ENCODE measurements around the gene RBKS. TPM values are rescaled to one million over a fixed set of nuclear protein-coding genes. Genes with fewer than 3 reads are reported as not detected.

RBKS gene
- total and polyA plus RNA-seq, 2 of the 13 experiments (the other 11 are each of a cell fraction or from before 2014, with no cell fraction given) = 7.7 to 8.3 TPM

DNA sequence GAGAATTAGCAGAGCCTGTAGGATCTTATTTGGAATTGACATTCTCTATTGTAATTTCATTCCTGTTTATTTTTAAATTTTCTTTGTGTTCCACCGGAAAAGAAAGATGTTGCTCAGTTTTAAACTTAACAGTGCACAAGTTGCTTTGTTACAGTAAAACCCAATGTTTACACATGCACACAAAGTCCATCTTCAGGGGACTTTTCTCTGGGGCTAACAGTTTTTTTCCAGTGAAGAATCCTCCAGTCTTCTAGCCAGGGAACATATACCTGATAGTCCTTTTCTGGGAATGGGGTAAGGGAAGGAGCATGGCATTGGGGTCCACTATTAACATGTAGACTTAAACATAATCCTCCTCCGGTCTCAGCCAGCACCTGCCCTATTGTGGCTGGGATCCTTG, 143.9 kb downstream of the RBKS start (continued):
- TF ChIP-seq ZBTB4 (CRISPR knock-in tag; IDR thresholded peaks at IDR 0.05; ENCODE audit: borderline replicate concordance) (no peak), ZNF235 (CRISPR knock-in tag; IDR thresholded peaks at IDR 0.05; ENCODE audit: borderline replicate concordance) (no peak), USF2 (IDR thresholded peaks at IDR 0.05; ENCODE audit: low read depth, low read length) (no peak), USF2 (CRISPR knock-in tag; IDR thresholded peaks at IDR 0.05; ENCODE audit: borderline replicate concordance) (no peak), ZNF30 (CRISPR knock-in tag; IDR thresholded peaks at IDR 0.05) (no peak), U2AF1 (optimal IDR thresholded peaks at IDR 0.05; ENCODE audit: low read depth, low read length) (no peak), TSC22D2 (CRISPR knock-in tag; IDR thresholded peaks at IDR 0.05; ENCODE audit: borderline replicate concordance) (no peak), GATAD1 (CRISPR knock-in tag; IDR thresholded peaks at IDR 0.05) (no peak), ZNF629 (CRISPR knock-in tag; conservative IDR thresholded peaks at IDR 0.05) (no peak), ZMYM4 (CRISPR knock-in tag; IDR thresholded peaks at IDR 0.05) (no peak; the same call in 1 of the 2 replicates), ZNF619 (CRISPR knock-in tag; IDR thresholded peaks at IDR 0.05) (no peak), ZKSCAN5 (CRISPR knock-in tag; IDR thresholded peaks at IDR 0.05) (no peak), SALL2 (CRISPR knock-in tag; IDR thresholded peaks at IDR 0.05) (no peak), IRX3 (CRISPR knock-in tag; IDR thresholded peaks at IDR 0.05; ENCODE audit: borderline replicate concordance, low read depth) (no peak), RFX1 (IDR thresholded peaks at IDR 0.05) (no peak), ZFX (CRISPR knock-in tag; IDR thresholded peaks at IDR 0.05; ENCODE audit: low read depth) (no peak), ELF1 (CRISPR knock-in tag; IDR thresholded peaks at IDR 0.05) (no peak), ZNF574 (CRISPR knock-in tag; IDR thresholded peaks at IDR 0.05) (no peak), SP2 (CRISPR knock-in tag; IDR thresholded peaks at IDR 0.05) (no peak), ZNF549 (CRISPR knock-in tag; IDR thresholded peaks at IDR 0.05) (no peak), KDM2A (CRISPR knock-in tag; IDR thresholded peaks at IDR 0.05; ENCODE audit: borderline replicate concordance, low read depth) (no peak), ZFP1 (CRISPR knock-in tag; IDR thresholded peaks at IDR 0.05) (no peak)
- TF ChIP-seq, protein P1, sequence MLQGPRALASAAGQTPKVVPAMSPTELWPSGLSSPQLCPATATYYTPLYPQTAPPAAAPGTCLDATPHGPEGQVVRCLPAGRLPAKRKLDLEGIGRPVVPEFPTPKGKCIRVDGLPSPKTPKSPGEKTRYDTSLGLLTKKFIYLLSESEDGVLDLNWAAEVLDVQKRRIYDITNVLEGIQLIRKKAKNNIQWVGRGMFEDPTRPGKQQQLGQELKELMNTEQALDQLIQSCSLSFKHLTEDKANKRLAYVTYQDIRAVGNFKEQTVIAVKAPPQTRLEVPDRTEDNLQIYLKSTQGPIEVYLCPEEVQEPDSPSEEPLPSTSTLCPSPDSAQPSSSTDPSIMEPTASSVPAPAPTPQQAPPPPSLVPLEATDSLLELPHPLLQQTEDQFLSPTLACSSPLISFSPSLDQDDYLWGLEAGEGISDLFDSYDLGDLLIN (CRISPR knock-in tag; IDR thresholded peaks at IDR 0.05; ENCODE audit: borderline replicate concordance) = no peak

Measured in HepG2 (cell line).